HG02759 (cell line): Measurements from ENCODE around the gene DHPS.
"Not testable (repeated sequence)": the region's sequence is repeated elsewhere in the genome, so short reads cannot be mapped to it uniquely, and the experiment has no call there.

Experiments used
- ATAC-seq: cut with Tn5 transposase; IDR thresholded peaks from one replicate; pipeline ENCODE4 v1.9.1; 2021; ENCODE audit warnings: mild to moderate bottlenecking, moderate library complexity; ENCODE audit not compliant: unreplicated experiment

Gene DHPS

GRCh38 chr19:12705654-12706331, 24.1 kb upstream of the DHPS start:
- ATAC-seq = no peak

- no peak for ATAC-seq
These were observed 23.5 kb upstream of the DHPS start for GRCh38 chr19:12705169-12705568.

GRCh38 chr19:12703046-12703445, 21.4 kb upstream of the DHPS start:
- ATAC-seq = no peak

GRCh38 chr19:12701596-12702282, 20.1 kb upstream of the DHPS start:
- no peak for ATAC-seq

DNA sequence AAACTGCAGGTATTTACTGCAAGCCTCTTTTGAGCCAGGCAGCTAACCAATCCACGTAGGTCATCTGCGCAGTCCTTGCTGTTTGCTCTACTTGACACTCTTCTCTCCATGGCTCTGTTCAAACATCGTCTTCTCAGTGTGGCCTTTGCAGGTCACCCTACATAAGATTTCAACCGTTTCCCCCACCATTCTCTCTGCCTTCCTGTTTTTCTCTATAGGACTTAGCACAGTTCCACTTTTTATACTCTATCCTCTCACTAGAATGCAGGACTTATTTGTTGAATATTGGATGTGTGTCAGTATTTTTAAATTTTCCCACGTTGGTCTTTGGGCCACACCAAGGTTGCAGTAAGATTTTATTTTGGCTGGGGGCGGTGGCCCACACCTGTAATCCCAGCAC, 16.5 kb upstream of the DHPS start:
- no peak for ATAC-seq

DNA sequence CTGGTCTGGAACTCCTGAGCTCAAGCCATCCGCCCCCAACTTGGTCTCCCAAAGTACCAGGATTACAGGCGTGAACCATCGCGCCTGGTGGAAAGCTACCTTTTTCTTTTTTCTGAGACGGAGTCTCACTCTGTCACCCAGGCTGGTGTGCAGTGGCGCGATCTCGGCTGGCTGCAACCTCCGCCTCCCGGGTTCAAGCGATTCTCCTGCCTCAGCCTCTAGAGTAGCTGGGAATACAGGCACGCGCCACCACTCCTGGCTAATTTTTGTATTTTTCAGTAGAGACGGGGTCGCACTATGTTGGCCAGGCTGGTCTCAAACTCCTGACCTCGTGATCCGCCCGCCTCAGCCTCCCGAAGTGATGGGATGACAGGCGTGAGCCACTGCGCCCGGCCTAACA, 15.7 kb upstream of the DHPS start:
- ATAC-seq = not testable (repeated sequence)

GRCh38 chr19:12696366-12697335, 15.0 kb upstream of the DHPS start, which contains the start of gene FBXW9:
Gene FBXW9 (minus strand): TSS chr19:12696631. CDS start chr19:12696581, 50 bp downstream.
- ATAC-seq = peak; percentile 80

GRCh38 chr19:12695997-12696365, 14.3 kb upstream of the DHPS start:
- ATAC-seq = peak; percentile 7

GRCh38 chr19:12695514-12695913, 13.8 kb upstream of the DHPS start:
- ATAC-seq = no peak

DNA sequence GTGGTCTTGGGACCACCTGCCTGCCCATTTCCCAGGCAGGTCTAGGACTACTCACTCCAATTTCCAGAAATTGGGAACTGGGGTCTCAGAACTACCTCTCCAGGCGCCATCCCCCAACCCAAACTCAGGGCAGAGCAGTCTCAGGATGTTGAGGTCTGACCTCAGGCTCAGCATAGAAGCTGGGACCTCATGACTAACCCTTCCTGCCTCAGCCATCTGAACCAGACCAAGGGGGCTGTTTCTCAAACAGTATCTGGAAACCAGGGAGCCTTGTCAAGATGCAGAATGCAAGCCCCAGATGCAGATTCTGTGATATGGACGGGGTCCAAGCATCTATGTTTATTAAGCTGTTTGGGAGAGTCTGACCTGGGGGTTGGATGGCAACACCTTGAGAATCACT, 13.4 kb upstream of the DHPS start:
- no peak for ATAC-seq

DNA sequence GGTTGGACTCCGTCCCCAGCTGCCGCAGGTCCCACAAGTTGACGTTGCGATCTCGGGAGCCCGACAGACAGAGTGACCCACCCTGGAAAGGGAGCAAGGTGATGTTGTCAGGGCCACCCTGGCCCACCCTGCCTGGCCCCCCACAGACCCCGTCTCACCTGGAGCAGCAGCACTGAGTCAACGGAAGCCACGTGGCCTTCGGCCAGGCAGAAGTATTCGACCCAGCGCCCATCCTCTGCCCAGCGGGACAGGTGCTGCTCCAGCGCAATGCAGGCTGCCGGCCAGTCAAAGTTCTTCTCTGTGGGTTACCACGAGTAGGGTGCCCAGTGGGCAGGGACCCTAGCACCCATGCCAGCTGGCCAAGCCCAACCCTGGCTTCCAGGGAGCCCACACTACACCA, 13.0 kb upstream of the DHPS start:
- ATAC-seq = no peak

DNA sequence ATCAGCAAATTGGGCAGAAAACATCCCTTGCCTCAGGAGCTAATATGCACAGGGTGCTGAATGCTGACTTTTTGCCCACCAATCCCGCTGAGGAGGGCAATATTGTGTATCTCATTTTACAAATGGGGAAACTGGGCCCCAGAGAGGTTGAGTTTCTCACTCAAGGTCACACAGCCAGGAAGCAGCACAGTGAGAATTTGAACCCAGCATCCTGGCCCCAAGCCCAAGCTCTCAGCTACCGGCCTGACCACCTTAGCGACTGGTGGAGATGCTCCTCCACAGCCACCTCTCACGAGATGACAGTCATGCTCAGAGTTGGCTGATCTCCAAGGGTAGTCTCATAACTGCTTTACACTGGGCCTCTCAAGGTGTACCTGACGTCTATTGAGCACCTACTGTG, 11.3 kb upstream of the DHPS start:
- no peak for ATAC-seq

GRCh38 chr19:12689581-12690216, 8.0 kb upstream of the DHPS start:
- no peak for ATAC-seq

GRCh38 chr19:12689012-12689411, 7.3 kb upstream of the DHPS start:
- no peak for ATAC-seq

GRCh38 chr19:12687496-12688196, 6.0 kb upstream of the DHPS start, which contains the start of gene GNG14:
Gene GNG14 (plus strand): TSS chr19:12687998. CDS start chr19:12688049, 51 bp downstream.
- ATAC-seq = no peak

DNA sequence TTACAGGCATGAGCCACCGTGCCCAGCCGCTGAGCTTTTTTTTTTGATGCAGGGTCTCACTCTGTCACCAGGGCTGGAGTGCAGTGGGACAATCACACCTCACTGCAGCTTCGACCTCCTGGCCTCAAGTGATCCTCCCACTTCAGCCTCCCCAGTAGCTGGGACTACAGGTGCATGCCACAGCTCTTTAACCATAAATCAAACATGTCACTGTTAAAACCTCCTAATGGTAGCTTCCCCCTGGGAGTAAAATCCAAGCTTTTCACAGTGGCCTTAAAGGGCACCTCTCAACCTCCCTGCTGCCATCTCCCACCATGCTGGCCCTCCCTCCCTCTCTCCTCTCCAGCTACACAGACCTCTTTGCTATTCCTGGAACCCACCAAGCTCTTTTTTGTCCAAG, 4.2 kb upstream of the DHPS start:
- ATAC-seq = no peak

DNA sequence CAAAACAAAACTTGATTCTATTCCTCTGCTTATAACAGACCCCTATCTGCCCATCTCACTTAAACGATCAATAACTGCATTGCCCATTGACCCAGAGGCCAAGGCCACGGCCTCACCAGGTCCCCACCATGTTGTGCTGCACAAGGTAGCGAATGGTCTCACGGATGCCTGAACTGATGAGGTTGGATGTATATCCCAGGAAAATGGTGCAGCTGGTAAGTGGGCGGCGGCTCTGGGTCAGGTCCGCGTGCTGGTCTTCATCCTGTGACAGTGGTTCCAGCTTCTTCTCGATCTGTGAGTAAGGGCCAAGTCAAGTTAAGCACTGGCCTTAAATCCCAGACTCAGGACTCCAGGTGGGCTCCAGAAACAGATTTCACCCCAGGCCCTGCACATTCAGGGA, 1.6 kb downstream of the DHPS start:
- ATAC-seq = no peak

- not testable (repeated sequence) for ATAC-seq
These were observed 3.6 kb downstream of the DHPS start for GRCh38 chr19:12678039-12678438.

DNA sequence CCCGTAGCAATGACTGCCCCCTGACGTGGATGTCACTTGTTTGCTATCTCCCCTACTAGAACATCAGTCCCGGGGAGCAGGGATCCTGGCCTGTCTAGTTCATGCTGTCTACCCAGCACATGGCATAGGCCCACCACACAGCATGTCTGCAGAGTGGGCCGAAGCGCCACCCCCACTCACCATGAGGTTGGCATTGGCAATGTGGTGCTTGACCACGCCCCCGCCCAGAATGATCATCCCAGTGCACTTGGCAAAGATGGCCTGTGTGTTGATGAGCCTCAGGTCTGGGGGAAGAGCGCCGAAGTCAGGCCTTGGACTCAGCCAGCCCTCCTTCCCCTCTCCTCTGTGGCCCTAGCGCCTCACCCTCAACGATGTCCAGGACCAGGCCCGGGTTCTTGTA, 4.8 kb downstream of the DHPS start:
- ATAC-seq = no peak

DNA sequence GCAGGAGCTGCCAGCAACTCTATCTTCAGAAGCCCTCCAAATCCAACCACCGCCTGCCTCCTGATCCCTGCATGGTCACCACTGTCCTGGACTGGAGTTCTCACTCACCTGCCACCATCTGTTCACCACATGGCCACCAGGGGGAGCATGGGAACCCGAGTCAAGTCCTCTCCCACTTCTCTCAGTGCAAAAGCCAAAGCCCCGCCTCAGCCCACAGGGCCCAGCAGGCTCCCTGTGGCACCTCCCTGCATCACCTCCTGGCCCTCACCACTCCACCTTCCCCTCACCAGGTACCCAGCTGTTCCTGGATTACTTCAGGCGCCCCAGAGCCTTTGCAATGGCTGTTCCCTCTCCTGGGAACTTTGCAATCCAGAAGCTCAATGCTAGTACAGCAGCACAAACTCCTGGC, 5.3 kb downstream of the DHPS start:
- no peak for ATAC-seq
